H1 (cell line): ENCODE data around the gene DIP2C.

Experiments
- CEBPB ChIP-seq: IDR thresholded peaks from 2 replicates; pipeline ENCODE4 v1.6.1; 2012; ENCODE audit warnings: low read depth, low read length
- EZH2 ChIP-seq: fragments of 200-600 bp; sonication (generic); IDR thresholded peaks from 2 replicates; pipeline ENCODE4 v1.7.1; 2012; ENCODE audit warnings: low read depth, mild to moderate bottlenecking, moderate library complexity, low read length, inconsistent platforms; ENCODE audit not compliant: severe bottlenecking
- FOSL1 ChIP-seq: IDR thresholded peaks from 2 replicates; pipeline ENCODE4 v1.6.1; 2011; ENCODE audit warnings: mild to moderate bottlenecking, low read depth, low read length, moderate library complexity; ENCODE audit not compliant: insufficient read depth
- POLR2A ChIP-seq, 2 experiments: IDR thresholded peaks; 1 replicate in 1 of 2; 2 replicates in 1 of 2; pipeline ENCODE4 v1.6.1; 2011; ENCODE audit warnings: low read depth in 2 of 2, low read length in 2 of 2, mild to moderate bottlenecking in 2 of 2; ENCODE audit errors: control extremely low read depth in 1 of 2
- TAF1 ChIP-seq: IDR thresholded peaks from 2 replicates; pipeline ENCODE4 v1.6.1; 2011; ENCODE audit warnings: mild to moderate bottlenecking, low read depth, low read length
- TF ChIP-seq, protein P1 (sequence below), 3 experiments: IDR thresholded peaks; 1 replicate in 2 of 3; 2 replicates in 1 of 3; pipeline versions ENCODE4 v1.5.1 to v1.6.1; 2011; ENCODE audit warnings: low read length in 3 of 3, mild to moderate bottlenecking in 3 of 3, inconsistent platforms in 2 of 3, low read depth in 1 of 3, moderate library complexity in 1 of 3; ENCODE audit not compliant: insufficient read depth in 1 of 3; ENCODE audit errors: control extremely low read depth in 1 of 3

DNA sequence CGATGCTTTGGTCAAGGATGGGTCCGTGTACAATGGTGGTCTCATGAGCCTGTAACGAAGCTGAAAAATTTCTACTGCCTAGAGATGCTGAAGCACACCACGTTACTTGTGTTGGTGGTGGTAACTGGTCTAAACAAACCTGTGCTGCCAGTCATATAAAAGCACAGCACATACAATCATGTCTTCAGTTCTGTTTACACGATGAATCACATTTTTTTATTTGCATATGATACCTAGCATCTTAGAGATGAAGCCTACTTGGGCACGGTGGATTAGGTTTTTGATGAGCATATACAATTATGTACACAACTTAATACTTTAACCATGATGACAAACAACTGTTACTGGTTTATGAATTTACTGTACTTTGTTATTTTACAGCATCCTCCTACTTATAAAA is 353.2 kb downstream of the DIP2C start:
- no peak for TF ChIP-seq EZH2
- TF ChIP-seq, protein P1, sequence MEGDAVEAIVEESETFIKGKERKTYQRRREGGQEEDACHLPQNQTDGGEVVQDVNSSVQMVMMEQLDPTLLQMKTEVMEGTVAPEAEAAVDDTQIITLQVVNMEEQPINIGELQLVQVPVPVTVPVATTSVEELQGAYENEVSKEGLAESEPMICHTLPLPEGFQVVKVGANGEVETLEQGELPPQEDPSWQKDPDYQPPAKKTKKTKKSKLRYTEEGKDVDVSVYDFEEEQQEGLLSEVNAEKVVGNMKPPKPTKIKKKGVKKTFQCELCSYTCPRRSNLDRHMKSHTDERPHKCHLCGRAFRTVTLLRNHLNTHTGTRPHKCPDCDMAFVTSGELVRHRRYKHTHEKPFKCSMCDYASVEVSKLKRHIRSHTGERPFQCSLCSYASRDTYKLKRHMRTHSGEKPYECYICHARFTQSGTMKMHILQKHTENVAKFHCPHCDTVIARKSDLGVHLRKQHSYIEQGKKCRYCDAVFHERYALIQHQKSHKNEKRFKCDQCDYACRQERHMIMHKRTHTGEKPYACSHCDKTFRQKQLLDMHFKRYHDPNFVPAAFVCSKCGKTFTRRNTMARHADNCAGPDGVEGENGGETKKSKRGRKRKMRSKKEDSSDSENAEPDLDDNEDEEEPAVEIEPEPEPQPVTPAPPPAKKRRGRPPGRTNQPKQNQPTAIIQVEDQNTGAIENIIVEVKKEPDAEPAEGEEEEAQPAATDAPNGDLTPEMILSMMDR (IDR thresholded peaks at IDR 0.05; ENCODE audit: control extremely low read depth in 1 of 3, insufficient read depth in 1 of 3, low read depth in 1 of 3, low read length in 3 of 3): no peak
- no peak for TF ChIP-seq FOSL1
- no peak for TF ChIP-seq POLR2A (IDR thresholded peaks at IDR 0.05; ENCODE audit: control extremely low read depth in 1 of 2, low read depth in 2 of 2, low read length in 2 of 2)
- no peak for TF ChIP-seq CEBPB
- TF ChIP-seq TAF1: no peak
